Endothelial cell of umbilical vein (primary cell): ENCODE results near the gene ZSWIM6. TPM values are rescaled to one million over a fixed set of nuclear protein-coding genes. Genes with fewer than 3 reads are reported as not detected.

ENCODE experiments used
- BruUV-seq: library from RNA; stranded (reverse); fragments of 400-500 nt; replicated peaks from 2 replicates; lab custom pipeline; 2021; lab: Mats Ljungman, UMichigan
- CTCF ChIA-PET: fragments of 300-600, 350-600 bp; sonication (Branson Sonifier 250); formaldehyde crosslinking; loops from one replicate; lab custom pipeline; 2021; ENCODE audit warnings: antibody characterized with exemption, inconsistent platforms; lab: Charles Lee
- POLR2A ChIA-PET: fragments of 300-600, 350-600 bp; sonication (Branson Sonifier 250); formaldehyde crosslinking; loops from one replicate; lab custom pipeline; 2021; ENCODE audit warnings: antibody characterized with exemption, inconsistent platforms; lab: Charles Lee
- DNase-seq: peaks from one replicate; pipeline ENCODE4 v3.0.0-alpha.2; 2011; ENCODE audit warnings: low read depth, low spot score
- FAIRE-seq: peaks from 2 replicates; lab custom pipeline; 2011; peaks lifted over from hg19 to GRCh38; lab: Jason Lieb, UNC
- H2AFZ ChIP-seq: 2 replicates; pipeline ENCODE4 v1.6.0; 2012; ENCODE audit warnings: low read depth, low read length, control low read depth, inconsistent platforms
- H3K27ac ChIP-seq: 2 replicates; pipeline ENCODE4 v1.5.1; 2011; ENCODE audit warnings: low read depth, mild to moderate bottlenecking, control low read depth, low read length, moderate library complexity; ENCODE audit not compliant: insufficient read depth
- H3K27me3 ChIP-seq, 2 experiments: 2 replicates each; pipeline versions ENCODE4 v1.6.0 to v1.6.1; 2011; ENCODE audit warnings: low read length in 2 of 2, mixed read lengths in 1 of 2; ENCODE audit not compliant: control insufficient read depth in 2 of 2, insufficient read depth in 2 of 2
- H3K36me3 ChIP-seq, 2 experiments: 2 replicates in 1 of 2; 3 replicates in 1 of 2; pipeline ENCODE4 v1.5.1; 2011; ENCODE audit warnings: low read length in 2 of 2, mild to moderate bottlenecking in 1 of 2, moderate library complexity in 1 of 2; ENCODE audit not compliant: control insufficient read depth in 2 of 2, insufficient read depth in 2 of 2; ENCODE audit errors: extremely low read depth in 1 of 2
- H3K4me1 ChIP-seq: 3 replicates; pipeline ENCODE4 v1.5.1; 2011; ENCODE audit warnings: mild to moderate bottlenecking, low read length; ENCODE audit not compliant: control insufficient read depth, insufficient read depth; ENCODE audit errors: extremely low read depth
- H3K4me2 ChIP-seq: 2 replicates; pipeline ENCODE4 v1.6.1; 2011; ENCODE audit warnings: low read length, control low read depth, mixed read lengths; ENCODE audit not compliant: insufficient read depth
- H3K4me3 ChIP-seq, 3 experiments: fragments of 200-600 bp in 1 of 3; sonication (generic), shearing (Covaris generic) in 1 of 3; replicated peaks in 1 of 3; 2 replicates each; pipeline ENCODE4 v1.5.1; 2011 to 2016; ENCODE audit warnings: control low read depth in 3 of 3, low read length in 3 of 3, mild to moderate bottlenecking in 2 of 3, inconsistent platforms in 1 of 3, low read depth in 1 of 3, moderate library complexity in 1 of 3; ENCODE audit not compliant: insufficient read depth in 1 of 3
- H3K79me2 ChIP-seq: 2 replicates; pipeline ENCODE4 v1.6.0; 2012; ENCODE audit warnings: low read length, inconsistent platforms; ENCODE audit not compliant: control insufficient read depth, insufficient read depth
- H3K9ac ChIP-seq: replicated peaks from 2 replicates; pipeline ENCODE3; 2011; ENCODE audit warnings: low read length, control low read depth; ENCODE audit not compliant: insufficient read depth; ENCODE audit errors: extremely low read depth
- H3K9me1 ChIP-seq: replicated peaks from 3 replicates; pipeline ENCODE4 v1.6.0; 2011; ENCODE audit warnings: mild to moderate bottlenecking, low read length; ENCODE audit not compliant: control insufficient read depth, insufficient read depth; ENCODE audit errors: extremely low read depth
- H3K9me3 ChIP-seq: replicated peaks from 2 replicates; pipeline ENCODE4 v1.5.1; 2012; ENCODE audit warnings: low read length, inconsistent platforms; ENCODE audit not compliant: control insufficient read depth, insufficient read depth
- H4K20me1 ChIP-seq: replicated peaks from 2 replicates; pipeline ENCODE3; 2011; ENCODE audit warnings: mild to moderate bottlenecking, low read length; ENCODE audit not compliant: control insufficient read depth, insufficient read depth; ENCODE audit errors: extremely low read depth
- GATA2 ChIP-seq: IDR thresholded peaks from 2 replicates; pipeline ENCODE4 v1.7.0; 2011; ENCODE audit warnings: low read depth, mild to moderate bottlenecking, moderate library complexity, mixed read lengths, low read length; ENCODE audit not compliant: insufficient read length, insufficient read depth
- POLR2A ChIP-seq: IDR thresholded peaks from 2 replicates; pipeline ENCODE4 v1.6.1; 2012; ENCODE audit warnings: low read depth, mild to moderate bottlenecking, control low read depth, low read length
- POLR2AphosphoS5 ChIP-seq: IDR thresholded peaks from 2 replicates; pipeline ENCODE4 v1.6.1; 2012; ENCODE audit warnings: low read depth, mild to moderate bottlenecking, control low read depth, low read length, moderate library complexity; ENCODE audit not compliant: insufficient read depth
- dilution Hi-C: fragments of 300-500 bp; cut with MboI; formaldehyde crosslinking; loops from one replicate; pipeline ENCODE4 v1.15.0; 2019; ENCODE audit warnings: low sequenced_read_pairs; ENCODE audit not compliant: extremely low pct_ligation_motif_present
- intact Hi-C: fragments of 100-400 bp; cut with micrococcal nuclease; formaldehyde crosslinking; loops from one replicate; pipeline ENCODE4 v1.10.0; 2022
- polyA plus RNA-seq, 4 experiments: library from polyadenylated mRNA; depleted of rRNA in 3 of 4; stranded (reverse) in 3 of 4; unstranded in 1 of 4; fragments of >200 nt; gene quantifications; 2 replicates each; pipeline versions ENCODE4 v1.2.1 to v1.2.3, GENCODE V29; 2011 to 2012; ENCODE audit warnings: missing spikeins in 1 of 4
- total RNA-seq: library from RNA; stranded (reverse); gene quantifications from 2 replicates; pipeline ENCODE4 v1.2.3, GENCODE V29; 2021
- TF ChIP-seq, protein P1 (sequence below), 2 donors: IDR thresholded peaks; 1 replicate in 1 of 2; 2 replicates in 1 of 2; pipeline ENCODE4 v1.5.1; 2011; ENCODE audit warnings: low read length in 2 of 2, mild to moderate bottlenecking in 2 of 2, moderate library complexity in 2 of 2, control low read depth in 1 of 2, inconsistent platforms in 1 of 2, low read depth in 1 of 2; ENCODE audit not compliant: insufficient read depth in 1 of 2; ENCODE audit errors: extremely low read depth in 1 of 2
- TF ChIP-seq, protein P2 (sequence below): IDR thresholded peaks from 2 replicates; pipeline ENCODE4 v1.6.1; 2011; ENCODE audit not compliant: insufficient read depth, insufficient read length

The ZSWIM6 gene
- total and polyA plus RNA-seq, 2 donors (not counting 3 experiments of a cell fraction or from before 2014, with no cell fraction given) = 14.9 to 25.3 TPM

DNA sequence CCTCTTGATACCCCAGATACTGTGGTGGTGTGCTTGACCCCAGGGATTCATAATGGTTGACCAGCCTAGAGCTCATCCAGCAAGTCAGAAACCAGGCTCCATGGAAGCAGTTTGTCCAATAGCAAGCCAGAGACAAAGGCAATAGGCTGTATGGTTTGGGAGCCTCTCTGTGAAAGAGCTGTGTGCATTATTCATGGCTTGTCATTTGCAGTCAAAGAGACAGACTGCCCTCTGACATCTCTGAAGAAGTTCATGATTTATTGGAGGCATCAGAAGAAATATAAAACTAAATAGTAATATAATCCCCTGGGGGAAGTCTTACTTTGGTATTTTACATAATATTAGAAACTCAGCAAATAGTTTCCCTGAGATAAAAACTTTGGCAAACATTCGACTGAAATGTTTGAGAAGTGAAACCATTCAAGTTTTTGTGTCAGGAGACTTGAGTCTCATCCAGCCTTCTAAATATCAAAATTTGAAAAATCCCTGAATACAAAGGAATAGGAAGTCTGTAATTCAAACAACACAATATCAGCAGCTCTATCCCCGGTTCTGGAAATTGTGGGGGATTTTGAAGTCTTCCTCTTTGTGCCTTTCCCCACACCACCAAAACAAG, 250.3 kb downstream of the ZSWIM6 start:
- DNase-seq (peak; percentile 63), FAIRE-seq (no peak)
- POLR2A ChIA-PET = no interaction called here

More for the DNA sequence above, 250.3 kb downstream of the ZSWIM6 start:
- Histone ChIP-seq H3K9ac (no peak overlapping the region), H4K20me1 (no peaks in the 10 kb centered on the region), H3K27me3 (peaks cover 17 to 28% of the 10 kb centered on the region in 2 experiments), H3K4me1 (peaks cover 8% of the 10 kb centered on the region), H3K36me3 (no peaks in the 10 kb centered on the region), H3K4me2 (peak overlapping the region; percentile 57), H3K27ac (no peak overlapping the region), H3K79me2 (no peaks in the 10 kb centered on the region), H3K4me3 (no peak overlapping the region), H3K9me1 (no peaks in the 10 kb centered on the region), H3K9me3 (no peaks in the 10 kb centered on the region), H2AFZ (no peak overlapping the region)
- TF ChIP-seq POLR2A = no peak
- no peak for TF ChIP-seq POLR2AphosphoS5
- TF ChIP-seq, protein P1, sequence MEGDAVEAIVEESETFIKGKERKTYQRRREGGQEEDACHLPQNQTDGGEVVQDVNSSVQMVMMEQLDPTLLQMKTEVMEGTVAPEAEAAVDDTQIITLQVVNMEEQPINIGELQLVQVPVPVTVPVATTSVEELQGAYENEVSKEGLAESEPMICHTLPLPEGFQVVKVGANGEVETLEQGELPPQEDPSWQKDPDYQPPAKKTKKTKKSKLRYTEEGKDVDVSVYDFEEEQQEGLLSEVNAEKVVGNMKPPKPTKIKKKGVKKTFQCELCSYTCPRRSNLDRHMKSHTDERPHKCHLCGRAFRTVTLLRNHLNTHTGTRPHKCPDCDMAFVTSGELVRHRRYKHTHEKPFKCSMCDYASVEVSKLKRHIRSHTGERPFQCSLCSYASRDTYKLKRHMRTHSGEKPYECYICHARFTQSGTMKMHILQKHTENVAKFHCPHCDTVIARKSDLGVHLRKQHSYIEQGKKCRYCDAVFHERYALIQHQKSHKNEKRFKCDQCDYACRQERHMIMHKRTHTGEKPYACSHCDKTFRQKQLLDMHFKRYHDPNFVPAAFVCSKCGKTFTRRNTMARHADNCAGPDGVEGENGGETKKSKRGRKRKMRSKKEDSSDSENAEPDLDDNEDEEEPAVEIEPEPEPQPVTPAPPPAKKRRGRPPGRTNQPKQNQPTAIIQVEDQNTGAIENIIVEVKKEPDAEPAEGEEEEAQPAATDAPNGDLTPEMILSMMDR (IDR thresholded peaks at IDR 0.05; ENCODE audit: extremely low read depth in 1 of 2, insufficient read depth in 1 of 2, low read depth in 1 of 2, low read length in 2 of 2) = no peak
- TF ChIP-seq GATA2 = no peak
- TF ChIP-seq, protein P2, sequence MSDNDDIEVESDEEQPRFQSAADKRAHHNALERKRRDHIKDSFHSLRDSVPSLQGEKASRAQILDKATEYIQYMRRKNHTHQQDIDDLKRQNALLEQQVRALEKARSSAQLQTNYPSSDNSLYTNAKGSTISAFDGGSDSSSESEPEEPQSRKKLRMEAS = no peak
- CTCF ChIA-PET = interaction anchor here (0.9 kb wide), 1 partner anchor 23 kb away, joined by 3 read pairs; no protein-coding TSS in a partner anchor
- intact Hi-C loops (no loop called here), dilution Hi-C loops (no loop called here)
- no TSS peak for BruUV-seq
